Hepatocyte (in vitro differentiated cells): ENCODE measurements around the gene MCMBP. TPM values are rescaled to one million over a fixed set of nuclear protein-coding genes. Genes with fewer than 3 reads are reported as not detected.
A peak's percentile ranks its signal among the peaks of the same experiment; 100 is the strongest.
"Not testable (repeated sequence)": the region's sequence is repeated elsewhere in the genome, so short reads cannot be mapped to it uniquely, and the experiment has no call there.

ENCODE experiments used
- DNase-seq: peaks from one replicate; pipeline ENCODE4 v3.0.0-alpha.2; 2016; ENCODE audit warnings: low spot score
- H2AFZ ChIP-seq: fragments of 200-600 bp; sonication (generic); 2 replicates; pipeline ENCODE4 v1.6.0; 2016; ENCODE audit warnings: antibody characterized with exemption, mild to moderate bottlenecking
- H3K27ac ChIP-seq: fragments of 200-600 bp; sonication (generic); 2 replicates; pipeline ENCODE4 v1.5.1; 2016; ENCODE audit warnings: mild to moderate bottlenecking
- H3K27me3 ChIP-seq: fragments of 200-600 bp; sonication (generic); 2 replicates; pipeline ENCODE4 v1.6.1; 2016
- H3K36me3 ChIP-seq: fragments of 200-600 bp; sonication (generic); replicated peaks from 2 replicates; pipeline ENCODE4 v1.5.1; 2016; ENCODE audit warnings: low read depth; ENCODE audit not compliant: insufficient read depth
- H3K4me1 ChIP-seq: fragments of 200-600 bp; sonication (generic); 2 replicates; pipeline ENCODE4 v1.5.1; 2016; ENCODE audit warnings: mild to moderate bottlenecking, moderate library complexity; ENCODE audit not compliant: insufficient read depth
- H3K4me2 ChIP-seq: fragments of 200-600 bp; sonication (generic); 2 replicates; pipeline ENCODE4 v1.6.0; 2016
- H3K4me3 ChIP-seq: fragments of 200-600 bp; sonication (generic); 2 replicates; pipeline ENCODE4 v1.5.1; 2016; ENCODE audit warnings: mild to moderate bottlenecking
- H3K79me2 ChIP-seq: fragments of 200-600 bp; sonication (generic); 2 replicates; pipeline ENCODE4 v1.6.0; 2017; ENCODE audit warnings: mild to moderate bottlenecking
- H3K9me2 ChIP-seq: fragments of 200-600 bp; sonication (generic); replicated peaks from 2 replicates; pipeline ENCODE4 v1.6.0; 2017; ENCODE audit warnings: mild to moderate bottlenecking; ENCODE audit not compliant: insufficient read depth
- H3K9me3 ChIP-seq: fragments of 200-600 bp; sonication (generic); 2 replicates; pipeline ENCODE4 v1.5.1; 2016; ENCODE audit warnings: low read depth, mild to moderate bottlenecking
- H4K20me1 ChIP-seq: fragments of 200-600 bp; sonication (generic); 2 replicates; pipeline ENCODE4 v1.6.0; 2016; ENCODE audit warnings: mild to moderate bottlenecking; ENCODE audit not compliant: insufficient read depth, poor library complexity, severe bottlenecking
- EZH2 ChIP-seq: fragments of 200-600 bp; sonication (generic); IDR thresholded peaks from 2 replicates; pipeline ENCODE4 v1.6.1; 2016; ENCODE audit warnings: antibody characterized with exemption, mild to moderate bottlenecking, borderline replicate concordance
- EZH2phosphoT487 ChIP-seq: fragments of 200-600 bp; sonication (generic); IDR thresholded peaks from one replicate; pipeline ENCODE4 v1.6.1; 2018; ENCODE audit warnings: antibody characterized with exemption, mild to moderate bottlenecking, low read depth, moderate library complexity; ENCODE audit not compliant: unreplicated experiment, severe bottlenecking
- WGBS: methylation state at CpG from one replicate; pipeline ENCODE4 v1.1.6; 2016; ENCODE audit warnings: low lambda C conversion rate; ENCODE audit errors: missing lambda C conversion rate; 5-methylcytosine and 5-hydroxymethylcytosine counted together
- polyA plus RNA-seq: library from polyadenylated mRNA; unstranded; fragments of >200 nt; fragmentation: Nextera tagmentation; extraction: Ambion mirVana; gene quantifications from 2 replicates; pipeline ENCODE4 v1.2.1, GENCODE V29; 2016
- total RNA-seq: library from RNA; depleted of rRNA; stranded (reverse); fragments of >200 nt; gene quantifications from 2 replicates; pipeline ENCODE4 v1.2.3, GENCODE V29; 2014
- TF ChIP-seq, protein P1 (sequence below): fragments of 200-600 bp; sonication (generic); IDR thresholded peaks from 2 replicates; pipeline ENCODE4 v1.5.1; 2016; ENCODE audit warnings: antibody characterized with exemption, mild to moderate bottlenecking; ENCODE audit not compliant: poor library complexity

The MCMBP gene
- total and polyA plus RNA-seq, 2 experiments from 2014 or later, result 33.8 to 36.1 TPM

DNA sequence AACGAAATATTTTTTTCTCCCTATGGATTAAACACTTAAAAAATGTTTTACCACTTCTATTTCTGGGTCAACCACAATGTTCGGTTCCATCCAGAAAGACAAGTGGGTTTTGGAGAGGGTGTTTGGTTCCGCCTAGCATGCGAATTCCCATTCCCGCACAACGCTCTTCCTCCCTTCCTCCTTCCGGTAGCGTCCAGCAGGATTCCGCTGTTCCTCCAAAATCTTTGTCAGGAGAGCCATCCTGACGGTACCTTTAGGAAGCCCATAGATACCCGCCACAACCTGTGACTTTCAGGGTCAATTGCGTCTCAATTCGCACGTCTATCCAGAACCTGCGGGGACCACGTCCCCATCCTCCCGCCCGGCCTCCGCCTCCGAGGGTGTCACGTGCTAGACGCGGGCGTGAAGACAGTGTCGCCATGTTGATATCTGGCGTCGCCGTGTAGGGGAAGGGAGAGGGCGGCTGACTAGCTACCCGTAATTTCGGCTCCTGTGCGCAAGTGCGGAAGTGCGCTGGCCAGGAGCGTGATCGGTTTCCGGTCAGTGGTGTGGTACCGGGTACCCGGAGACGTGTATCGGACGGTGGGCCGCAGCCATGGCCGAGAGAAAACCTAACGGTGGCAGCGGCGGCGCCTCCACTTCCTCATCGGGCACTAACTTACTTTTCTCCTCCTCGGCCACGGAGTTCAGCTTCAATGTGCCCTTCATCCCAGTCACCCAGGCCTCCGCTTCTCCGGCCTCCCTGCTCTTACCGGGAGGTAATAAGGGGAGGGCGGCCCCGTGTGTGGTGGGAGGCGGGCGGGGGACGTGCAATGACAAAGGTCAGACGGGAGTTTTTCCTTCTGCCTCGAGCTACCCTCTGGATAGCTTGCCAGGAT is 19.8 kb upstream of the MCMBP start, which contains the start of gene SEC23IP:
TSS of gene SEC23IP (plus strand) at position 543 of the 878 bp plus-strand sequence. CDS start at position 596, 53 bp downstream.
- Histone ChIP-seq H3K9me2 (no peaks in the 10 kb centered on the region), H3K27me3 (no peaks in the 10 kb centered on the region), H3K27ac (peak within 1 kb of the TSS; percentile 87), H3K4me3 (peak within 1 kb of the TSS; percentile 74), H4K20me1 (peaks cover 28% of the 10 kb centered on the region), H2AFZ (peak within 1 kb of the TSS; percentile 86), H3K4me1 (peaks cover 38% of the 10 kb centered on the region), H3K4me2 (peak within 1 kb of the TSS; percentile 89), H3K79me2 (peaks cover 51% of the 10 kb centered on the region), H3K36me3 (no peaks in the 10 kb centered on the region), H3K9me3 (no peaks in the 10 kb centered on the region)
- DNase-seq, result peak; percentile 97
- TF ChIP-seq, protein P1, sequence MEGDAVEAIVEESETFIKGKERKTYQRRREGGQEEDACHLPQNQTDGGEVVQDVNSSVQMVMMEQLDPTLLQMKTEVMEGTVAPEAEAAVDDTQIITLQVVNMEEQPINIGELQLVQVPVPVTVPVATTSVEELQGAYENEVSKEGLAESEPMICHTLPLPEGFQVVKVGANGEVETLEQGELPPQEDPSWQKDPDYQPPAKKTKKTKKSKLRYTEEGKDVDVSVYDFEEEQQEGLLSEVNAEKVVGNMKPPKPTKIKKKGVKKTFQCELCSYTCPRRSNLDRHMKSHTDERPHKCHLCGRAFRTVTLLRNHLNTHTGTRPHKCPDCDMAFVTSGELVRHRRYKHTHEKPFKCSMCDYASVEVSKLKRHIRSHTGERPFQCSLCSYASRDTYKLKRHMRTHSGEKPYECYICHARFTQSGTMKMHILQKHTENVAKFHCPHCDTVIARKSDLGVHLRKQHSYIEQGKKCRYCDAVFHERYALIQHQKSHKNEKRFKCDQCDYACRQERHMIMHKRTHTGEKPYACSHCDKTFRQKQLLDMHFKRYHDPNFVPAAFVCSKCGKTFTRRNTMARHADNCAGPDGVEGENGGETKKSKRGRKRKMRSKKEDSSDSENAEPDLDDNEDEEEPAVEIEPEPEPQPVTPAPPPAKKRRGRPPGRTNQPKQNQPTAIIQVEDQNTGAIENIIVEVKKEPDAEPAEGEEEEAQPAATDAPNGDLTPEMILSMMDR, result no peak
- TF ChIP-seq EZH2phosphoT487, result no peak
- no peak for TF ChIP-seq EZH2
- under 1% methylated on average over 51 of the region's 61 CpGs for WGBS

GRCh38 chr10:119891849-119892187 is 19.2 kb upstream of the MCMBP start:
- WGBS, result 67% methylated on average over 14 of the region's 14 CpGs
- peak overlapping the region; percentile 70 for H3K4me3 ChIP-seq
- H3K27ac ChIP-seq, result peak overlapping the region; percentile 77

GRCh38 chr10:119890307-119890706 is 17.7 kb upstream of the MCMBP start:
- WGBS, result 85% methylated on average over 4 of the region's 4 CpGs
- not testable (repeated sequence) for H3K36me3 ChIP-seq, H2AFZ ChIP-seq, H3K4me2 ChIP-seq, H3K27me3 ChIP-seq, H3K4me3 ChIP-seq, H3K9me3 ChIP-seq, H3K9me2 ChIP-seq, DNase-seq, H4K20me1 ChIP-seq, H3K27ac ChIP-seq
- Histone ChIP-seq H3K79me2 (peaks cover 37% of the 10 kb centered on the region), H3K4me1 (peaks cover 18% of the 10 kb centered on the region)

More at GRCh38 chr10:119891849-119892187, 19.2 kb upstream of the MCMBP start:
- peak overlapping the region; percentile 86 for H2AFZ ChIP-seq
- H3K9me2 ChIP-seq, H3K9me3 ChIP-seq, H3K36me3 ChIP-seq, DNase-seq, H3K27me3 ChIP-seq: not testable (repeated sequence)
- H4K20me1 ChIP-seq, result peaks cover 22% of the 10 kb centered on the region
- H3K4me1 ChIP-seq, result peaks cover 32% of the 10 kb centered on the region
- H3K79me2 ChIP-seq, result peaks cover 49% of the 10 kb centered on the region
- peak overlapping the region; percentile 80 for H3K4me2 ChIP-seq

DNA sequence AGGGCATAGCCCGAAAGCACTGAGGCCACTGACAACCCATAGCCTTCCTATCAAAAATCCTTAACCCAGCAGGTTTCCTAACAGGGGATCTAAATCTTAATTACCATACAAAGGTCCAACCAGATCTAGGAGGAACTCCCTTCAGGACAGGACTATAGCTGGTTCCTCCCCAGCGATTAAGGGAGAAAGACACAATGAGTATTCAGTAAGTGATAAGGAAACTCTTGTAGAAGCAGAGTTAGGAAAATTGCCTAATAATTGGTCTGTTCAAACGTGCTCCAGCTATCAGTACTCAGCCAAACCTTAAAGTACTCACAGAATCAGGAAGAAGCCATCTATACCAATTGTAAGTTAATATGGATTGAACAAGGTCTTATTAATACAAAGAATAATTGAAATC is 16.6 kb upstream of the MCMBP start:
- not testable (repeated sequence) for H3K9me2 ChIP-seq, H3K36me3 ChIP-seq, H3K4me3 ChIP-seq, H4K20me1 ChIP-seq, H3K27ac ChIP-seq, H3K4me2 ChIP-seq, DNase-seq, H2AFZ ChIP-seq, H3K27me3 ChIP-seq, H3K9me3 ChIP-seq
- peaks cover 26% of the 10 kb centered on the region for H3K79me2 ChIP-seq
- WGBS, result 31% methylated on average over 3 of the region's 3 CpGs
- peaks cover 13% of the 10 kb centered on the region for H3K4me1 ChIP-seq

DNA sequence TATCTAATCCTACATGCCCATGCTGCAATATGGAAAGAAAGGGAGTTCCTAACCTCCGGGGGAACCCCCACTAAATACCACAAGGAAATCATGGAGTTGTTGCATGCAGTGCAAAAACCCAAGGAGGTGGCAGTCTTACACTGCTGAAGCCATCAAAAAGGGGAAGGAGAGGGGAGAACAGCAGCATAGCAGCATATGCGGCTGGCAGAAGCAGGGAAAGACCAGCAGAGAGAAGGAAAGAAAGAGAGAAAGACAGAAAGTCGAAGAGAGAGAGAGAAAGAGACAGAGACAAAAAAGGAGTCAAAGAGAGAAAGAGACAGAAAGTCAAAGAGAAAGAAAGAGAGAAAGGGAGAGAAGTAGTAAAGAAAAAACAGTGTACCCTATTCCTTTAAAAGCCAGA is 16.1 kb upstream of the MCMBP start:
- not testable (repeated sequence) for H4K20me1 ChIP-seq, H3K27ac ChIP-seq, H3K9me3 ChIP-seq, DNase-seq, H3K4me1 ChIP-seq, H3K4me2 ChIP-seq, H3K36me3 ChIP-seq, H3K9me2 ChIP-seq, H2AFZ ChIP-seq, H3K27me3 ChIP-seq, H3K4me3 ChIP-seq
- peaks cover 21% of the 10 kb centered on the region for H3K79me2 ChIP-seq
- 82% methylated on average over 3 of the region's 3 CpGs for WGBS

DNA sequence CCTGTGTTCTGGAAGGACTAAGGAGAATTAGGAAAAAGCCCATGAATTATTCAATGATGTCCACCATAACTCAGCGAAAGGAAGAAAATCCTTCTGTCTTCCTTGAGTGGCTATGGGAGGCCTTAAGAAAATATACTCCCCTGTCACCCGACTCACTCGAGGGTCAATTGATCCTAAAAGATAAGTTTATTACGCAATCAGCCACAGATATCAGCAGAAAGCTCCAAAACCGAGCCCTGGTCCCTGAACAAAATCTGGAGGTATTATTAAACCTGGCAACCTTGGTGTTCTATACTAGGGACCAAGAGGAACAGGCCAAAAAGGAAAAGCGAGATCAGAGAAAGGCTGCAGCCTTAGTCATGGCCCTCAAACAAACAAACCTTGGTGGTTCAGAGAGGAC is 13.4 kb upstream of the MCMBP start:
- H3K27ac ChIP-seq, H3K9me2 ChIP-seq, H3K27me3 ChIP-seq, H3K4me1 ChIP-seq, H3K4me2 ChIP-seq, H4K20me1 ChIP-seq, DNase-seq, H3K9me3 ChIP-seq, H2AFZ ChIP-seq, H3K4me3 ChIP-seq, H3K36me3 ChIP-seq, H3K79me2 ChIP-seq: not testable (repeated sequence)
- WGBS, result 72% methylated on average over 6 of the region's 6 CpGs

GRCh38 chr10:119883901-119884611 is 11.4 kb upstream of the MCMBP start:
- not testable (repeated sequence) for H3K36me3 ChIP-seq, H3K4me1 ChIP-seq, H3K27ac ChIP-seq, DNase-seq, H3K9me3 ChIP-seq, H3K9me2 ChIP-seq, H3K4me3 ChIP-seq, H3K27me3 ChIP-seq, H3K4me2 ChIP-seq, H4K20me1 ChIP-seq, H3K79me2 ChIP-seq, H2AFZ ChIP-seq
- 87% methylated on average over 11 of the region's 11 CpGs for WGBS
